LNCAP (cell line): ENCODE data around the gene CSTF3.

Experiments
- TF ChIP-seq, protein P1 (sequence below): fragments of 450-650 bp; IDR thresholded peaks from 2 replicates; pipeline ENCODE4 v1.5.1; 2017; ENCODE audit warnings: mild to moderate bottlenecking

The CSTF3 gene

DNA sequence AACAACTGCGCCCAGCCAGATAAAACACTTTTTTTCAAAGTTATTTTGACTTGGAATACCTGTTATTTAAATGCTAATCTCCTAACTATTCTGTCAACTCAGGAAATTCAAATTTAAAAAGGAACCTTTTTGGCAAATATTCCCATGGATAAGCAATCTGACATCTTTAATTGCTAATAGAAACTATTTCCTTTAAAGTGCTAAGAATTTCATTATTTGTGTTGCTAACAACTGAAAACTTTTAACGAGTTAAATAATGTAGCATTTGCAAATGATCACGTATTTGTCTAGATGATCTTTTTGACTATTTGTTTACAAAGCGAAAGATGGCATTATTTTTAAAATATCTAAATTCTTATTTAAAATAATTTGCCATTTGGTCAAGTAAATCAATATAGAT is 28.8 kb downstream of the CSTF3 start:
- TF ChIP-seq, protein P1, sequence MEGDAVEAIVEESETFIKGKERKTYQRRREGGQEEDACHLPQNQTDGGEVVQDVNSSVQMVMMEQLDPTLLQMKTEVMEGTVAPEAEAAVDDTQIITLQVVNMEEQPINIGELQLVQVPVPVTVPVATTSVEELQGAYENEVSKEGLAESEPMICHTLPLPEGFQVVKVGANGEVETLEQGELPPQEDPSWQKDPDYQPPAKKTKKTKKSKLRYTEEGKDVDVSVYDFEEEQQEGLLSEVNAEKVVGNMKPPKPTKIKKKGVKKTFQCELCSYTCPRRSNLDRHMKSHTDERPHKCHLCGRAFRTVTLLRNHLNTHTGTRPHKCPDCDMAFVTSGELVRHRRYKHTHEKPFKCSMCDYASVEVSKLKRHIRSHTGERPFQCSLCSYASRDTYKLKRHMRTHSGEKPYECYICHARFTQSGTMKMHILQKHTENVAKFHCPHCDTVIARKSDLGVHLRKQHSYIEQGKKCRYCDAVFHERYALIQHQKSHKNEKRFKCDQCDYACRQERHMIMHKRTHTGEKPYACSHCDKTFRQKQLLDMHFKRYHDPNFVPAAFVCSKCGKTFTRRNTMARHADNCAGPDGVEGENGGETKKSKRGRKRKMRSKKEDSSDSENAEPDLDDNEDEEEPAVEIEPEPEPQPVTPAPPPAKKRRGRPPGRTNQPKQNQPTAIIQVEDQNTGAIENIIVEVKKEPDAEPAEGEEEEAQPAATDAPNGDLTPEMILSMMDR = no peak

- TF ChIP-seq, protein P1 = no peak
Observed at GRCh38 chr11:33128739-33129138, 32.5 kb downstream of the CSTF3 start.

- TF ChIP-seq, protein P1 = no peak
Observed at GRCh38 chr11:33125611-33126010, 35.7 kb downstream of the CSTF3 start.

DNA sequence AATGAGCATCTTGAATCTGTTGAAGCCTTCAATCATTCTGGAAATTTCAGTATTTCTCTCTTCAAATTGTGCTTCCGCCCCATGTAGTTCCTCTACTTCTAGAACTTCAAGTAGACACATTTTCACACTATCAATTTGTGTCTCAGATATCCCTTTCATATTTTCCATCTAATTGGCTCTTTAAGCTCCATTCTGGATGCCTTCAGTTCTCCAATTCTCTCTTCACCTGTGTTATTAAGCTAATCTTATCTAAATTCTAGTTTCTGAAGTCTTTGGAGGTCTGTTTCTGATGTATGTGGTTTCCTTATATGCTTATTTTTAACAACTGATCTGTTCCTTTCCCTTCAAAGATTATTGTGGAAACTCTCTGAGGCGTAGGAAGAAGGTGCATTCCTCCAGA is 36.3 kb downstream of the CSTF3 start:
- TF ChIP-seq, protein P1 = no peak

- TF ChIP-seq, protein P1 = no peak
Observed at GRCh38 chr11:33116535-33116934, 44.7 kb downstream of the CSTF3 start.

DNA sequence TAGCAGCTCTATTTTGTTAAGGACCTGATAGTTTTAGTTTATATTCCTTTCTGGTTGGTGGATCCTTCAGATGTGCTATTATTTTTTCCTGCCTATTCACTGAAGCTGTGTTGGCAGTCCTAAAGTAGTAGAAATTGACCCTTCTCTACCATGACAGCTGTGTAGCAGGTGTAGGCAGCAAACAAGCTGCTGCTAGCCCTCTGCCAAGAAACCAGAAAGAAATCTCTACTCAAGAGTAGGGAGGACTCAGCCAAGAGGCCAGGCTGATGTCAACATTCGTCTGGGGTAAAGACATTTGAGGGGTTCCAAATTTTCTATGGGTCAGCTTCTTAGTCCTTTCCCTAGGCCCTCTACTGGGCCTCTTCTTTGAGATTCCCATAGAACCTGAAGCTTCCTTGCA is 51.2 kb downstream of the CSTF3 start:
- TF ChIP-seq, protein P1 = no peak

GRCh38 chr11:33109294-33109895 is 51.9 kb downstream of the CSTF3 start:
- TF ChIP-seq, protein P1 = no peak

DNA sequence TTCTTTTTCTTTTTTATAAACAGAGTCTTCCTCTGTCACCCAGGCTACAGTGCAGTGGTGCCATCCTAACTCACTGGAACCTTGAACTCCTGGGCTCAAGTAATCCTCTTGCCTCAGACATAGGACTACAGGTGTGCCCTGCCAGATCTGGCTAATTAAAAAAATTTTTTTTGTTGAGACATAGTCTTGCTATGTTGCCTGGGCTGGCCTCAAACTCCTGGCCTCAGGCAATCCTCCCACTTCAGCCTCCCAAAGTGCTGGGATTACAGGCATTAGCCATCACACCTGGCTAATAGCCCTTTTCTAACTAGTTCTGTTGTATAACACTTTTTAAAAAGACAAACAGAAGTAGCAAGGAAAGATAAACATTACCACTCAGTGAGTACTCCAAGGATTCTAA is 57.4 kb downstream of the CSTF3 start:
- TF ChIP-seq, protein P1 = no peak
